HG03060 (cell line): ENCODE measurements around the gene GLB1L3.
"Not testable (repeated sequence)": the region's sequence is repeated elsewhere in the genome, so short reads cannot be mapped to it uniquely, and the experiment has no call there.

Experiments used
- ATAC-seq: cut with Tn5 transposase; IDR thresholded peaks from one replicate; pipeline ENCODE4 v1.9.1; 2021; ENCODE audit warnings: low read depth, moderate number of reproducible peaks; ENCODE audit not compliant: unreplicated experiment

Gene GLB1L3

GRCh38 chr11:134273317-134273712 lies 2.9 kb upstream of the GLB1L3 start:
- ATAC-seq: no peak

DNA sequence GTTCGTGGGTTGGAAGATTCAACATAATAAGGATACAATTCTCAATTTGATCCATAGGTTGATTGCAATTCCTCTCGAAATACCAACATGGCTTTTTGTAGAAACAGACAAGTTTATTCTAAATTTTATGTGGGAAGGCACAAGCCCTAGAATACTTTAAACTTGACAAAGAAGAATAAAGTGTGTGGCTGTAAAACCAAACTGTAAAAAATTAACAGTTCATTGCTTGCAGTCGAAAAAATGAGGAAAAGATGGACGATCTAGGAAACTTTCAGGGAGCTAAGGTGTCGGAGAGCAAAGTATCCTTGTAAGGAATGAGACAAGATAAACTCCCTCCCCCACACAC lies 1.0 kb upstream of the GLB1L3 start:
- no peak for ATAC-seq

GRCh38 chr11:134276396-134277182 lies 410 bp downstream of the GLB1L3 start:
- no peak for ATAC-seq

DNA sequence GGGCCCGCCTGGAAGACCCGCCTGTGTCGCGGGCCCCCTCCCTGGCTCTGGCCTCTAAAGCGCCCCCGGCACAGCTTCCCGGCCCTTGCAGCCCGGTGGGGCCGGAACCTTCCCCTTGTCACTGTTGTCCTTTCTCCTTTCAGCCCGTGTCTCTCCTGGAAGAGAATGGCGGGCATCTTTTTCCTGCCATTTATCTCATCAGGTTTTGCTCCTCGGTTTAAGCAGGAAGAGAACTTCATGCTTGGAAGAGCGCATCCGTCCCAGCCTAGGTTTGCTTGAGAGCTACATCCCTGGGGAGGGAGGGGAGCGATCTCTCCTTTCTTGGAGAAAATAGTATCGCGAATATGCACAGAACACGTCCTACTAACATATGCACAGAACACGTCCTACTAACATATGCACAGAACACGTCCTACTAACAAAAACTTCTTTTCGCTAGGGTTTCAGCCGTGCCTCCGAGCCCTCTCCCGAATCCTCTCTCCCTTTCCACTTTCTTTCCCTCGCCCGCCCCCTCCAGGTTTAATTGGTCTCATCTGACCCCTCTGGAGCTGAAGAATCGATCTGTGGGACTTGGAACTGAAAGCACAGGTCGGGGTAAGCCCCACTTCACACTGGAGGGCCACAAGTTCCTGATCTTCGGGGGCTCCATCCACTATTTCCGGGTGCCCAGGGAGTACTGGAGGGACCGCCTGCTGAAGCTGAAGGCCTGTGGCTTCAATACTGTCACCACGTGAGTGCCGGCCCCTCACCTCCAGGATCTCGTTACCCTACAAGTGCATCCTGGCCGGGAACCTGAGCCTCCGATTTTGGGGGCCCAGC lies 1.2 kb downstream of the GLB1L3 start:
- ATAC-seq: no peak

DNA sequence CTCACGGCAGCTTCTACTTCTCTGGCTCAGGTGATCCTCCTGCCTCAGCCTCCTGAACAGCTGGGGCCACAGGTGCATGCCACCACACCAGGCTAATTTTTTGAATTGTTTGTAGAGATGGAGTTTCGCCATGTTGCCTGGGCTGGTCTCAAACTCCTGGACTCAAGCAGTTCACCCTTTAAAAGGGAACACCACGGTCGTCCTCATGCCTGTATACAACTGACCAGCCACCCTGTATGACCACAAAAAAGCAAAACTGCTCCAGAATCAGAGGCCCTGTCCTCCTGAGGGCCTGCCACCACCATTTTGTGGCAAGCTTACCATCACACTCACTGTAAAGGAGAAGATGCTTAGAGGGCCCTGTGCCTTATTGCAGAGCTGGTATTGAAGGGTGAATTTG lies 2.2 kb downstream of the GLB1L3 start:
- ATAC-seq: no peak

GRCh38 chr11:134281635-134282034 lies 5.5 kb downstream of the GLB1L3 start:
- not testable (repeated sequence) for ATAC-seq

DNA sequence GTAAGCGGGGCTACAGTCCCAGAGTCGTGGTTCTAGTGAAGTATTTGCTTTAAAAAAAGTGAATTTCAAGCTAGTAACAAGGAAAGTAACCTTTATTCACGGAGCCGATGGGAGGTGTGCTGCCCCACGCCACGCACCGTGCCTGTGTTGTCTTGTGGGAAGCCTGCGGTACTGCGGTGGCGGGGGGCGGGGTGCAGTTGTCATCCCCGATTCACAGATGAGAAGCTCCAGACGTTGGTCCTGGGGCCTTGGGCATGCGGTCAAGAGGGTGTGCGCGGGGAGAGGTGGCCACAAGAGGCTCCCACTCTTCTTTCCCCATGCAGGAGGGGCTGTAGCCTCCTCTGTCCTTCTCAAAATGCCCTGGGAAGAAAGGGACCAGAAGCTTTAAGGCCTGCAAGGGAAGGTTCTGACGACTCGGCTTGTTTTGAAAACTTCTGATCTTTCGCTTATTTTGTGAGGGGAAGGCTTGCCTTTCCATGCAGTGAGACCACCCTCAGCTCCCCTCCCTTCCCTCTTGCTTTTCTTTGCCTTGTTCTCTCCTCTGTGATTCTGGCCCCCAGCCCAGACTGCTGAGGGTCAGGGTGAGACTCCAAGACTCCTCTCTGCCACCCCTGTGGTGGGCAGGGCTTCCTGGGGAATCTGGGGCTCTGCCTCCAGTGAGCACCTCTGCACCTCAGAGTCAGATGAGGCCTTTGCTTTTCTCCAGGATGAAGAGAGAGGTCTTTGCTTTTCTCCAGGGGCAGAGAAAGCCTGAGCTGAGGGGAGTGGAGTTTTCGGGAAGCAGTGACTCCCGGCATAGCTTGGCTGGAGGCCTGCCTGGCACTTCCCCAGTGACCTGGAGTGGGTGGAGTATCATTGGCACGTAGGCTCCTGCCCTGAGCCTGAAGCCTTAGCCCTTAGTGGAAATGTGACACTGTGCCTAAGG lies 6.2 kb downstream of the GLB1L3 start:
- no peak for ATAC-seq

DNA sequence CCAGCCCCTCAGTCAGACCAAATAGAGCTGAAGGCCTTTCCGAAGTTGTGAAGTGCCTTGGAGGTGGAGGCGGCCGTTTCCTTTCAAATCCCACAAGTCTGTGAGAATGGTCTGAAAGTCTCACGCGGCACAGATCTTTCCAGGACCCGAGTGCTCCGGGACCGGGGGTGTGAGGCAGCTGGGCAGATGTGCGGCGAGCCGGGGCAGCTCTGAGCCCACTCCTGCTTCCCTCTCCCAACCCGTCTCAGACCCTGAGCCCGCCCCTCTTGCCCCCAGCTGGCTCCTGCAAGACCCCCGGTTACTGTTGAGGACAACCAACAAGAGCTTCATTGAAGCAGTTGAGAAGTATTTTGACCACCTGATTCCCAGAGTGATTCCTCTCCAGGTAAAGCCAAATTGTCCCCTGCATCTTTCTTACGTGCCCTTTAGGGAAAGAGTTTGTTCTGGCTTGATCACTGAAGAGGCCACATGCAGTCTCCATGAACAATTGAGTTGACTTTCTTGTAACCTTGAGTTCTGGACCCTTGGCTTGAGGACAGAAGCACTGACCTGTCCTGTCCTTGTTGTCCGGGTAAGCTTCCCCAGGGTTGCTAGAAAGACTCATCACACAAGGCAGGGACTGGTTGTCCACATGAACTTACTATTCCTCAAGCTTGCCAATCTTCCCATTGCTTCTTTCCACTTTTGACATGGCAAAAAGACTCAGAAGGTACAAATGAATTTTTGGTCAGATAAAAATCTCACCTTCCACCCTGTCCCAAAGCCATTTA lies 7.5 kb downstream of the GLB1L3 start:
- no peak for ATAC-seq

DNA sequence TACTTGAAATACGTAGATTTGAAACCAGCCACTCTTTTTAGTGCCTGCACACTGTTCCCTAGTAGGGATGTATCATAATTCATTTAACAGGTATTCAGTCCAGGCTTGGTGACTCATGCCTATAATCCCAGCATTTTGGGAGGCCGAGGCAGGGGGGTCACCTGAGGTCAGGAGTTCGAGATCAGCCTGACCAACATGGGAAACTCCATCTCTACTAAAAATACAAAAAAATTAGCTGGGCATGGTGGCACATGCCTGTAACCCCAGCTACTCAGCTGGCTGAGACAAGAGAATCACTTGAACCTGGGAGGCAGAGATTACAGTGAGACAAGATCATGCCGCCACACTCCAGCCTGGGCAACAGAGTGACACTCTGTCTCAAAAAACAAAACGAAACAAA lies 8.2 kb downstream of the GLB1L3 start:
- not testable (repeated sequence) for ATAC-seq

GRCh38 chr11:134287561-134287960 lies 11.4 kb downstream of the GLB1L3 start:
- no peak for ATAC-seq

- no peak for ATAC-seq
Measured at GRCh38 chr11:134288486-134288885, 12.3 kb downstream of the GLB1L3 start.

GRCh38 chr11:134289167-134289566 lies 13.0 kb downstream of the GLB1L3 start:
- no peak for ATAC-seq

DNA sequence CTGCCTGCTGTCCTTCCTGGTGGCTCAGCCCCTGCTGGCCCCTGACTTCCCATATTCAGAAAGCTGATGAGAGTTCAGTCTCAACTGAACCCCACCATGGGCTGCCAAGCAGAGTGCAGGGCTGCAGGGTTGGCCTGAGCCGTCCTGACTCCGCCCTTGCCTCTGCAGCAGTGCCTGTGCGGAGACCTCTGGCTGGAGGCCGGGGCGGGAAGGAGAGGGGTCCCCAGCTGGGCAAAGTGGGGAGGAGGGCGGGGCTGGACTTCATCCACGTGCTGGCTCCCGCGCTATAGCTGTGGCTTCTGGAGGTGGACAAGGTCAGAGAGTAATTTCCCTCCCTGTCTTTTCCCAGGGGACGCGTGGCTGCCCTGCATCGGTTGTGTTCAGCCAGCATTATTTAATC lies 13.6 kb downstream of the GLB1L3 start:
- no peak for ATAC-seq

DNA sequence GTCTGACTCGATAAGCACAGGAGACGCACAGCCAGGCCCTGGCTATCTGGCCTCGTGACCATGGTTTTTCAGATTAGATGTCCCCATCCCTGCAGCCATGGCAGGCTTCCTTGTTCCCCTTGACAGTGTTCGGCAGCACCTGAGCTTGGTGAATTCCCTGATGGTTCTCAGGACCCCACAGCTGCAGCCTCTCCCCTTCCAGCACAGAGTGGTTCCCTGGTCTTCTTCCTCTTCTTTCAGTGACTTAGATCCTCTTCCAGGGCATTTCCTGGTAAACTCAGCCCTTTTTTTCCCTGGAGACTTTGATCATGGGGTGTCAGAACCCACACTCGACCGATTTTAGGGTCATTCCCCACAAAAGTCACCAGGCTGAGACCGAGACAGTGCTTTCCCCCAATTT lies 14.5 kb downstream of the GLB1L3 start:
- ATAC-seq: no peak

DNA sequence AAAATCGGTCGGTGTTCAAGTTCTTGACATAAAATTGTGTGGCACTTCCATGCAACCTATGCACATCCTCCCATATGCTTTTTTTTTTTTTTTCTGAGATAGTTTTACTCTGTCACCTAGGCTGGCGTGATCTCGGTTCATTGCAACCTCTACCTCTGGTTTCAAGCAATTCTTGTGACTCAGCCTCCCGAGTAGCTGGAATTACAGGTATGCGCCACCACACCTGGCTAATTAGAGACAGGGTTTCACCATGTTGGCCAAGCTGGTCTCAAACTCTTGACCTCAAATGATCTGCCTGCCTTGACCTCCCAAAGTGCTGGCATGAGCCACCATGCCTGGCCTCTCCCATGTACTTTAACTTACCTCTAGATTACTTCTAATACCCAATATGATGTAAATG lies 15.0 kb downstream of the GLB1L3 start:
- ATAC-seq: no peak

DNA sequence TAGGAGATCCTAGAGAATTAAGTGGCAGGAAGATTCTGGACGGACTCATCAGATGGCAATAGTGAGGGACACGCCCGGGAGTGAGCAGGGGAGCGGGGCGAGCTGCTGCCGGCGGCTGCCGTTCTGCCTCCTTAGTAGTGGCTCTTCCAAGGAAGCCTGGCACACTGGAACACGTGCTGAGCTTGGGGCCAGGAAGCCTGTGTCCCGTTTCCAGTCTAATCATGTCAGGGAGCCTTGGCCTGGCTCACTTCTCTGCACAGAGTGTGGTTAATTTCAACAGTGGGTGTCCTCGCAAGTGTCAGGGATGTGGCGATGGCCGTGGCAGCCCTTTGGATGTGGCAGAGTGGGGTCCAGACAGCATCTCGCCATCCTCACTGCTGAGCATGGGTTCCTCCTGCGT lies 16.5 kb downstream of the GLB1L3 start:
- ATAC-seq: no peak

- ATAC-seq: no peak
Measured at GRCh38 chr11:134293119-134294113, 17.2 kb downstream of the GLB1L3 start.

DNA sequence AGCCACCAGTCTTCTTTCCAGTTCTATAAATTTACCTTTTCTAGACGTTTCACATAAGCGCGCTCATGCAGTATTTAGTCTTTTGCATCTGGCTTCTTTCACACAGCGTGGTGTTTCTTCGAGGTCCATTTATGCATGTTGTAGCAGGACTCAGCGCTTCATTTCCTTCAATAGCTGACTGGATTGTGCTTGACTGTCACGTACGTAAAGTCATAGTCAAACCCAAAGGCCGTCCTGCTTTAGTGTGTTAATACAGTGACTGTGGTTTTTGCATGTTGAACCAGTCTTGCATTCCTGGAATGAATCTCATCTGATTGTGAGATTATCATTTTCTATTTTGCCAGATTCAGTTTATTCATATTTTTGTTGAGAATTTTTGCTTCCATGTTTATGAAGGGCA lies 18.5 kb downstream of the GLB1L3 start:
- no peak for ATAC-seq

DNA sequence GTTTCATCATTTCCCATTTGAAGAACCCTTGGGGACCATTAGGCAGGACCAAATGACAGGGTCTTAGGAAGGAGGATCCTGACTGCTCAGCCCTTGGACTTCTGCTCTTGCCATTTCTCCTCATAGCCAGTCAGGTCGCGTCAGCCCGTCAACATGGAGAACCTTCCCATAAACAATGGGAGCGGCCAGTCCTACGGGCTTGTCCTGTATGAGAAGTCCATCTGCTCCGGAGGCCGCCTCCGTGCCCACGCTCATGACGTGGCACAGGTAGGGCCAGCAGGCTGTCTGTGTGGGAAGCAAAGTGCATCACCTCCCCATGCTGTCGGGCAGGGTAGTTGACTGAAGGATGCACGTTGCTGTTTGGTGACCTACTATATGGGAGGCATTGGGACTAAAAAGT lies 36.0 kb downstream of the GLB1L3 start:
- no peak for ATAC-seq
